Keratinocyte (primary cell): ENCODE data around the gene LMO7. TPM values are rescaled to one million over a fixed set of nuclear protein-coding genes. Genes with fewer than 3 reads are reported as not detected.

Experiments used
- DNase-seq: peaks from one replicate; pipeline ENCODE4 v3.0.0-alpha.2; 2011; ENCODE audit warnings: low read depth, missing footprints, low spot score
- FAIRE-seq: peaks from 2 replicates; lab custom pipeline; 2011; peaks lifted over from hg19 to GRCh38; lab: Jason Lieb, UNC
- H2AFZ ChIP-seq: 2 replicates; pipeline ENCODE4 v1.6.0; 2012; ENCODE audit warnings: low read length, control low read depth, inconsistent platforms; ENCODE audit not compliant: control insufficient read depth
- H3K27ac ChIP-seq: 2 replicates; pipeline ENCODE4 v1.5.1; 2011; ENCODE audit warnings: low read length; ENCODE audit not compliant: control insufficient read depth, insufficient read depth
- H3K27me3 ChIP-seq: 3 replicates; pipeline ENCODE4 v1.6.0; 2011; ENCODE audit warnings: low read length; ENCODE audit not compliant: control insufficient read depth, insufficient read depth; ENCODE audit errors: extremely low read depth
- H3K36me3 ChIP-seq, 2 experiments: 2 replicates in 1 of 2; 3 replicates in 1 of 2; pipeline ENCODE4 v1.5.1; 2011; ENCODE audit warnings: low read length in 2 of 2, mild to moderate bottlenecking in 1 of 2; ENCODE audit not compliant: control insufficient read depth in 2 of 2, insufficient read depth in 2 of 2; ENCODE audit errors: extremely low read depth in 1 of 2
- H3K4me1 ChIP-seq: 3 replicates; pipeline ENCODE4 v1.5.1; 2011; ENCODE audit warnings: low read length; ENCODE audit not compliant: control insufficient read depth, insufficient read depth; ENCODE audit errors: extremely low read depth
- H3K4me2 ChIP-seq: 3 replicates; pipeline ENCODE4 v1.6.0; 2011; ENCODE audit warnings: low read depth, low read length; ENCODE audit not compliant: control insufficient read depth, insufficient read depth; ENCODE audit errors: extremely low read depth
- H3K4me3 ChIP-seq, 3 experiments: fragments of 200-600 bp in 1 of 3; sonication (generic) in 1 of 3; 2 replicates in 2 of 3; 3 replicates in 1 of 3; pipeline ENCODE4 v1.5.1; 2011 to 2016; ENCODE audit warnings: low read length in 3 of 3, mild to moderate bottlenecking in 3 of 3, control low read depth in 2 of 3, inconsistent platforms in 1 of 3, low read depth in 1 of 3, mixed read lengths in 1 of 3, mixed run types in 1 of 3, moderate library complexity in 1 of 3; ENCODE audit not compliant: control insufficient read depth in 2 of 3, insufficient read depth in 2 of 3; ENCODE audit errors: extremely low read depth in 1 of 3
- H3K79me2 ChIP-seq: 2 replicates; pipeline ENCODE4 v1.6.0; 2012; ENCODE audit warnings: low read length; ENCODE audit not compliant: control insufficient read depth, insufficient read depth
- H3K9ac ChIP-seq: 3 replicates; pipeline ENCODE4 v1.6.0; 2011; ENCODE audit warnings: low read length; ENCODE audit not compliant: control insufficient read depth, insufficient read depth; ENCODE audit errors: extremely low read depth
- H3K9me1 ChIP-seq: 3 replicates; pipeline ENCODE4 v1.6.0; 2011; ENCODE audit warnings: low read length; ENCODE audit not compliant: control insufficient read depth, insufficient read depth; ENCODE audit errors: extremely low read depth
- H3K9me3 ChIP-seq: 2 replicates; pipeline ENCODE4 v1.5.1; 2012; ENCODE audit warnings: low read depth, low read length; ENCODE audit not compliant: control insufficient read depth
- H4K20me1 ChIP-seq: 3 replicates; pipeline ENCODE4 v1.6.0; 2011; ENCODE audit warnings: low read length; ENCODE audit not compliant: control insufficient read depth, insufficient read depth; ENCODE audit errors: extremely low read depth
- CTCF ChIP-seq, 3 experiments: IDR thresholded peaks in 1 of 3; conservative IDR thresholded peaks in 1 of 3; optimal IDR thresholded peaks in 1 of 3; 2 replicates in 2 of 3; 3 replicates in 1 of 3; pipeline versions ENCODE3 to v1.5.1; 2011; ENCODE audit warnings: low read length in 3 of 3, mild to moderate bottlenecking in 3 of 3, moderate library complexity in 2 of 3, control low read depth in 1 of 3, inconsistent platforms in 1 of 3; ENCODE audit not compliant: insufficient read depth in 2 of 3; ENCODE audit errors: extremely low read depth in 1 of 3
- EZH2 ChIP-seq: IDR thresholded peaks from one replicate; pipeline ENCODE4 v1.6.1; 2012; ENCODE audit warnings: inconsistent platforms, mild to moderate bottlenecking, low read length, moderate library complexity
- dilution Hi-C: fragments of 300-500 bp; cut with MboI; formaldehyde crosslinking; loops from one replicate; pipeline ENCODE4 v1.7.0; 2020; ENCODE audit warnings: low sequenced_read_pairs; ENCODE audit not compliant: extremely low pct_ligation_motif_present
- polyA plus RNA-seq, 5 experiments: library from polyadenylated mRNA; depleted of rRNA in 3 of 5; stranded (reverse) in 3 of 5; stranded (forward) in 1 of 5; unstranded in 1 of 5; fragments of >200 nt; gene quantifications; 1 replicate in 1 of 5; 2 replicates in 3 of 5; 3 replicates in 1 of 5; pipeline versions ENCODE4 v1.2.1 to v1.2.3, GENCODE V29; 2011 to 2012; ENCODE audit warnings: missing spikeins in 2 of 5, low read depth in 1 of 5, low replicate concordance in 1 of 5

The LMO7 gene
- polyA plus RNA-seq, 1 donor (not counting 4 experiments of a cell fraction or from before 2014, with no cell fraction given) = 8.9 TPM

DNA sequence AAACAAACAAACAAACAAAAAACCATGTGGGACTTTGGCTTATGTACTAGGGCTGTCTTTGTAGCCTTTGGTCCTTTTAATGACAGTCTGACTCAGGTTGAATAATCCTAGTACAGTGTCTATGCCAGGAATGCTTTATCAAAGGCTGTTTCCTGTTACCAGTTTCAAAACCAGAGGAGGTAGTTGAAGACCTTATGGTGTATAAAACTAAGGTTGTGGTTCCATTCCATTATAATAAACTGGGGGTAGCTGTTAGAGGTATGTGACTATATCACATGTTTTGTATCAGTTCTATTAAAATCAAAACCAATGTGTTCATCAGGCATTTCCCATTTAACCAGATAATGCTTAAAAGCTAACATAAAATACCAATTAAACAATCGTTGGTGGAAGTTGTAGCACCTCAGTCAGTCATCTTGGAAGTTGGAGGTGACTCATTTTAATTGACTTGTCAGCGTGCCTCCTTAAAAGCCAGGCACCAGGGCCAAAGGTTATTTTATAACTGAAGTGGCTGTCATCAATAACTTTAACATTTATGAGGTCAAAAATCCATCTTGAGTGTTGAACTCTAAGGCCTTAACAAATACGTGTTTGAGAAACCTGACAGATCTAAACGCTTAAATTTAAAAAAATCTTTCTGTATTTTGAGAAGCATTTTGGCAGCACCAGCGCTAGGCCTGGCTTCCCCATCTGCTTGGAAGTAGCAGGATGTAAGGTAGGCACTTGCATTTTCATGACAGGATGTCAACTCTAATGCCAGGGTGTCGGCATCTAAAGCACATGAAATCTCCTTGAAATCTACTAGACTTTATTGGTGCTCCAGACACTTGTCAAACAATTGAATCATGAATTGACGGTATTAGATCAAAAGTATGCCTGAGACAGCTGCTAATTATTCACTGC is 162.5 kb downstream of the LMO7 start:
- TF ChIP-seq EZH2 = no peak
- no peak for TF ChIP-seq CTCF (optimal IDR thresholded peaks at IDR 0.05 in 1 of 3, IDR thresholded peaks at IDR 0.05 in 1 of 3, conservative IDR thresholded peaks at IDR 0.05 in 1 of 3; ENCODE audit: extremely low read depth in 1 of 3, insufficient read depth in 2 of 3, low read length in 3 of 3)
- DNase-seq (no peak), FAIRE-seq (peak; percentile 41)
- Histone ChIP-seq H3K4me2 (peak overlapping the region; percentile 3), H3K4me3 (no peak overlapping the region), H3K4me1 (peaks cover 11% of the 10 kb centered on the region), H3K79me2 (no peaks in the 10 kb centered on the region), H3K27ac (peak overlapping the region; percentile 24), H3K9me3 (no peaks in the 10 kb centered on the region), H3K9me1 (no peaks in the 10 kb centered on the region), H2AFZ (no peak overlapping the region), H3K9ac (no peak overlapping the region), H4K20me1 (no peaks in the 10 kb centered on the region), H3K36me3 (peaks cover 0 to 2% of the 10 kb centered on the region in 2 experiments), H3K27me3 (no peaks in the 10 kb centered on the region)
- dilution Hi-C loops = no loop called here

DNA sequence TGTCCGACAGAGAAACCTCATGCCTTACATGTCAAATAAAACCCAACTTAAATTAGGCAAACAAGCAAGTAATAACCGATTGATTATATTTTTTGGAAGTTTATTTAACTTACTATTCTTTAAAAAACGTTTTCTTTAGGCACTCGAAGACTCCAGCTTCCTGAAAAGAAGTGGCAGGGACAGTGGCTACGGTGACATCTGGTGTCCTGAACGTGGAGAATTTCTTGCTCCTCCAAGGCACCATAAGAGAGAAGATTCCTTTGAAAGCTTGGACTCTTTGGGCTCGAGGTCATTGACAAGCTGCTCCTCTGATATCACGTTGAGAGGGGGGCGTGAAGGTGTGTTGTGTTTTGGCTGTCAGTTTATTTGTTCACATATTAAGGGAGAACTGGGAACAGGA is 164.4 kb downstream of the LMO7 start:
- no peak overlapping the region for H2AFZ ChIP-seq
- peaks cover 0 to 2% of the 10 kb centered on the region in 2 experiments for H3K36me3 ChIP-seq
- TF ChIP-seq EZH2 (no peak), CTCF (optimal IDR thresholded peaks at IDR 0.05 in 1 of 3, IDR thresholded peaks at IDR 0.05 in 1 of 3, conservative IDR thresholded peaks at IDR 0.05 in 1 of 3; ENCODE audit: extremely low read depth in 1 of 3, insufficient read depth in 2 of 3, low read length in 3 of 3) (no peak)
- no peak overlapping the region for H3K4me2 ChIP-seq
- dilution Hi-C loops = no loop called here
- DNase-seq (no peak), FAIRE-seq (no peak)
- no peak overlapping the region for H3K27ac ChIP-seq
- H3K9ac ChIP-seq = no peak overlapping the region
- H4K20me1 ChIP-seq = no peaks in the 10 kb centered on the region
- H3K9me3 ChIP-seq = no peaks in the 10 kb centered on the region
- peaks cover 11% of the 10 kb centered on the region for H3K4me1 ChIP-seq
- no peaks in the 10 kb centered on the region for H3K9me1 ChIP-seq
- H3K27me3 ChIP-seq = no peaks in the 10 kb centered on the region
- H3K4me3 ChIP-seq = no peak overlapping the region
- no peaks in the 10 kb centered on the region for H3K79me2 ChIP-seq
